T-helper 2 cell (primary cell): ENCODE data around the gene CLDN14.

ENCODE experiments used
- DNase-seq, 5 experiments: peaks; one replicate each; pipeline versions ENCODE4 v3.0.0 to v3.0.0-alpha.2; 2012 to 2022

CLDN14 gene

DNA sequence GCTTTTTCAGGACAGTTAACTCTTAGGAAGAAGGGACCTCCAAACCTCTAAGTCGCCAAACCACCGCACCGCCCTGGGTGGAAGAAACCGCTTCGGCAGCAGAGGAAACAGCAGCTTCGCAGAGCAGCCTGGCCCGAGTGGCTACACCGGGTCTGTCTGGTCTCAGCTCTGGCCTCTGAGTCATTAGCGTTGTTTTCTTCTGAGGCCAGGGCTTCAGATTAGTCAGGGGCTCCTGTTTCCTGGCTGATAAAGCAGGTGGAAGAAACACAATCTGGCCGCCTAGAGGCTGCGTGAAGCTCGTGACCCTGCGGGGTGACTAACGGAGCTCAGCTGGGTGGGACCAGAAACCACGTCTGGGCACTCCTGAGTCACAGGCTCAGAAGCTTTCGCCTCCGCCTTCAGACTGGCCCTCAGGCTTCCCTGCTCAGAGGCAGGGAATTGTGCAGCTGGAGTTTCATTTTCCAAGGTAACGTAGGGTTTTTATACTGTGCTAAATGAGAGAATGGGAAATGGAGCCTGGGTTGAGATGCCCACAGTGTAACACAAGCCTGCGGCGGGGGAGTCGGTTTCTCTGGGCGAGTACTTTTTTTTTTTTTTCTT is 49.9 kb downstream of the CLDN14 start:
- peak in 3 of 5 experiments; percentile 9 to 81 (median 39) for DNase-seq

- DNase-seq = no peak
Observed at GRCh38 chr21:36428761-36429432, 51.0 kb downstream of the CLDN14 start.

DNA sequence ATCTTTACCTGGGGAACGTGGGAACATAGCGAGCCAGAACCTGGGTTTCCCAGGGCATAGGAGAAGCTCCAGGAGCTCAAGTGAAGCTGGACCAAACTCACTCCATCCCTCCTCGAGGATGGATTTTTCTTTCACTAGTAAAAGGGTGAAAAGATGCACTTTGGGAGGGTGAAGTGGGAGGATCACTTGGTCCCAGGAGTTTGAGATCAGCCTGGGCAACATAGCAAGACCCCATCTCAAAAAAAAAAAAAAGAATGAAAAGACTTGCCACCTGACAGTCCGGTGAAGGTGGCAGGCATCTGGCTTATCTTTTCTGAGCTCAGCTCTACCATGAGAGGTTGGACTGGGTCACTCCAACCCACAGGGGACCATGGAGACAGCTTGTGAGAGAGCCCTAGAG is 52.4 kb downstream of the CLDN14 start:
- no peak for DNase-seq

- DNase-seq = no peak
Observed at GRCh38 chr21:36425286-36425685, 54.6 kb downstream of the CLDN14 start.

- no peak for DNase-seq
Observed at GRCh38 chr21:36424592-36424991, 55.3 kb downstream of the CLDN14 start.

GRCh38 chr21:36423771-36424433 is 56.0 kb downstream of the CLDN14 start:
- DNase-seq = peak in 1 of 5 experiments; percentile 79

GRCh38 chr21:36422279-36423098 is 57.4 kb downstream of the CLDN14 start:
- DNase-seq = peak in 1 of 5 experiments; percentile 35

DNA sequence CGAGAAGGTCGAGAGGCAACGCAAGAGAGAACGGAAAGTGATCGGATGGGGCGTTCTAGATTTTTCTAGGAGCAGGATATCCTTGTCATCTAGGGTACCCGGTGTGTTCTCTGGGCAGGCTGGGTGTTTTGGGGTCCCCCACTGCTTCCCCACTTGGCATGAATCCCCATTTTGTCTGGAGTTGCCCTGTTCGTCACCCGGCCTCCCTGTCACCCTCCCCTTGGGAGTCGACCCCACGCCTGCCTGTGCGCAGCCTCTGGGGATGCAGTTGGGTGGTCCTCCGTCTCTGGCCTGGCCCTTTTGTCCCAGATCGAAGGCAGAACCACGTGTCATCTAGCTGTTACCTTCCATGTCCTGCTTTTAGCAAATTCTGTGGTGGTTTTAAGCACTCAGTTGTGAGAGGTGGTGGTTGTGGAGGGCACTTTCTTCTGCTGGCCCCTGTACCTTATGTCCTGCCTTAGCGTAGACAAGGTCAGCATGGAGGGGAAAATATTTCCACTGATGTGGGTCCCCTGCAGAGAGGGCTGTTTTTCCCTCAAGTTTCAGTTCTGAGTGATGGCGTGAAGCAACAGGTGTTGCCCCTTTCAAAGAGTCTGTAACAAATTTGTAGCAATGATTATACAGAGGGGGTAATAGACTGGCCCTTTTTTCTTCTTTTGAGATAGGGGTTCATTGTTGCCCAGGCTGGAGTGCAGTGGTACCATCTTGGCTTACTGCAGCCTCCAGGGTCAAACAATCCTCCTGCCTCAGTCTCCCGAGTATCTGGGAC is 59.2 kb downstream of the CLDN14 start:
- DNase-seq = no peak

GRCh38 chr21:36419996-36420395 is 59.9 kb downstream of the CLDN14 start:
- peak in 1 of 5 experiments; percentile 65 for DNase-seq

- no peak for DNase-seq
Observed at GRCh38 chr21:36419241-36419640, 60.7 kb downstream of the CLDN14 start.

DNA sequence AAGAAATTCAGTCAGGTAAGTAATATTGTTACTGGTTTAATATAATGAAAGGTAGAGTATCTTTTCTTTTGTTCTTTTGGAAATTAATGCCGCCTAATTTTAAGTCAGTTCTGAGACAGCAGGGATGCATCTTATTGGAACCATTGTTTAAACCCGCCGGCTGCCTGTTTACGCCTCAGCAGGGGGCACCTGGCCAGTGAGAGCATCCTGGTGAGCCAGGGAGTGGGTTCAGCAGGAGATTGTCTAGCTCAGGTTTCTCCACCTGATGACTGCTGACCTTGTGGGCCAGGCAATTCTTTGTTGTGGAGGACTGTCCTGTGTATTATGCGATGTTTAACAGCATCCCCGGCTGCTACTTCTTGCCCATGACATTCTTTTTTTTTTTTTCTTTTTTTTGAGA is 64.5 kb downstream of the CLDN14 start:
- no peak for DNase-seq

DNA sequence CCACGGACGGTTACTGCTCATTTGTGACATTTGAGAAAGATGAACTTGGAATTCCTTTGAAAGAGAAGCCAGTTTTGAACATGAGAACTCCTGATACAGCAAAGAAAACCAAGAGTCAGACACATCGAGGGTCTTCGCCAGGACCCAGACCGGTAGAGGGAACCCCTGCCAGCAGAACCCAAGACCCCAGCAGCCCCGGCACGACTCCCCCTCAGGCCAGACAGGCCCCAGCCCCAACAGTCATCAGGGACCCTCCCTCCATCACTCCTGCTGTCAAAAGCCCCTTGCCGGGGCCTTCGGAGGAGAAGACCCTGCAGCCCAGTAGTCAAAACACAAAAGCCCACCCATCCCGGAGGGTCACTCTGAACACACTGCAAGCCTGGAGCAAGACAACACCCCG is 67.0 kb downstream of the CLDN14 start:
- DNase-seq = no peak

DNA sequence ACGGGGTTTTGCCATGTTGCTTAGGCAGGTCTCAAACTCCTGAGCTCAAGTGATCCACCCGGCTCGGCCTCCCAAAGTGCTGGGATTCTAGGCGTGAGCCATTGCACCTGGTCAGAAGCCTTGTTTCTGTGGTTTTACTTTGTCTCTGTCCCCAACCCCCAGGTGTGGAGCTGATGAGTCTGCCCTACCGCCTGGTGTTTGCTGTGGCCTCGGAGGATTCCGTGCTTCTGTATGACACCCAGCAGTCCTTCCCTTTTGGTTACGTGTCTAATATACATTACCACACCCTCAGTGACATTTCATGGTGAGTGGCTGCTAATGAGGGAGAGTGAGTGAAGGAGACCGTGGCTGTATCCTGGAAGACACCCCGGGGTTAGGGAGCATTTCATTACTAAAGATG is 68.6 kb downstream of the CLDN14 start:
- no peak for DNase-seq
